ENCODE data around the gene MAP4K3.
A peak's percentile ranks its signal among the peaks of the same experiment; 100 is the strongest.

DNA sequence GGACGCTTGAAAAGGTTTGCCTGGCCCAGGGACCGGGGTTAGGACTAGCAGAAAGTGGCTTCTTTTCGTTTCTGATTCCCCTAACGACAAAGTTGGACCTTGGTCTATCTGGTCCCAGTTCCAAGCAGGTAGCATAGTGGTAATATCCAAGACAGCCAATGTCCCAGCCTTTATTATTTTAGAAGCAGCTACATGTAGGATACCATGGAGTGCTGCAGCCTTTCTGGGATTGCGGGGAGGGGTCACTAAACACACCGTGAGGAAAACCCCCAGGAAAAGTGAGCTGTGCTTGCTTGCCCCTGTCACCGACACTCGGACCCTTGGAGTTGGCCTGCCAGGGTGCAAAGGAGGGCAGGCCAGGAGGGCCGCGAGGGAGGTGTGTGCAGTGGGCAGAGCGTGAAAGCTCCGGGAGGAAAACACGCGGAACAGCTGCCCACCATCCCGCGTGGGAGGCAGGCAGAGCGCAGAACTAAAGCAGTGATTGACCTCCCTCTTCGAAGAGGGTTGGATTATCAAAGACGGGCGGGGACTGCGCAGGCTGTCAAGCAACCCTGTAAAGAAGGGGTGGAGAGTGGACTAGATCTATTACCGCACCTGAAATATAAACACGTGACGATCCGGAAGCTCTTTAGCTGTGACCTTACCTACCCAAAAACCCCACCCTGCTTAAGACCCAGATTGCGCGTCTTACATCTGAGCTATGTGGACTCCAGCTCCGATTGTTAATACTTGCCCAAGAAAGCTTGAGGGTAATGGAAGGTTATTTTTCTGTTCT, 624 bp upstream of the MAP4K3 start:
- TF ChIP-seq TARDBP (IDR thresholded peaks at IDR 0.05) (peak; percentile 65; the same call in 1 of the 2 replicates), BHLHE40 (IDR thresholded peaks at IDR 0.05; ENCODE audit: borderline replicate concordance) (no peak), L3MBTL2 (conservative IDR thresholded peaks at IDR 0.05) (no peak), SUZ12 (IDR thresholded peaks at IDR 0.05) (no peak), ARNT (IDR thresholded peaks at IDR 0.05) (no peak), ELF4 (IDR thresholded peaks at IDR 0.05) (no peak), CTBP1 (IDR thresholded peaks at IDR 0.05; ENCODE audit: borderline replicate concordance) (no peak), SP1 (IDR thresholded peaks at IDR 0.05) (no peak), FOXK2 (IDR thresholded peaks at IDR 0.05) (no peak)
